AG09319 (cell line): Measurements from ENCODE around the gene AKAP11.

Source experiments
- DNase-seq: peaks from one replicate; pipeline ENCODE4 v3.0.0-alpha.2; 2010; ENCODE audit warnings: low read depth; ENCODE audit errors: extremely low read depth
- TF ChIP-seq, protein P1 (sequence below): IDR thresholded peaks from 2 replicates; pipeline ENCODE4 v1.5.1; 2011; ENCODE audit warnings: low read depth, mild to moderate bottlenecking, inconsistent platforms, low read length, moderate library complexity

The AKAP11 gene

DNA sequence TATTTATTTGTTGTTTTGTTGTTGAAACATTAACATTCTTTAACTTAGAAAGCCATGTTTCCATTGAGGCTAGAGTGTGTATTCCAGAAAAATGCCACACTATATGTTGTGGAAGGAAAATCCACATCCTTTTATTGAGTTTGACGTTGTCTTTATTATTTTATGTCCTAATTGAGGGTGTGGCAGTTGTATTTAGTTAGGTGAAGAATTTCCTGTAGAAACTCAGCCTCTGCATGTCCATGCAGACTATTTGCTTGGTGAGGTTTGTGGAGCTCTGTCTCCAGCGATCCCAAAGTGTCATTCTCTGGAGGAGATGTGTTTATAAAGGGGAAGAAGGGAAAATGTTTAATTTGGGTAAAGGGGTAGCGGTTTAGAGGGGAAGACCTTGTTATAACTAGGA, 46.6 kb downstream of the AKAP11 start:
- TF ChIP-seq, protein P1, sequence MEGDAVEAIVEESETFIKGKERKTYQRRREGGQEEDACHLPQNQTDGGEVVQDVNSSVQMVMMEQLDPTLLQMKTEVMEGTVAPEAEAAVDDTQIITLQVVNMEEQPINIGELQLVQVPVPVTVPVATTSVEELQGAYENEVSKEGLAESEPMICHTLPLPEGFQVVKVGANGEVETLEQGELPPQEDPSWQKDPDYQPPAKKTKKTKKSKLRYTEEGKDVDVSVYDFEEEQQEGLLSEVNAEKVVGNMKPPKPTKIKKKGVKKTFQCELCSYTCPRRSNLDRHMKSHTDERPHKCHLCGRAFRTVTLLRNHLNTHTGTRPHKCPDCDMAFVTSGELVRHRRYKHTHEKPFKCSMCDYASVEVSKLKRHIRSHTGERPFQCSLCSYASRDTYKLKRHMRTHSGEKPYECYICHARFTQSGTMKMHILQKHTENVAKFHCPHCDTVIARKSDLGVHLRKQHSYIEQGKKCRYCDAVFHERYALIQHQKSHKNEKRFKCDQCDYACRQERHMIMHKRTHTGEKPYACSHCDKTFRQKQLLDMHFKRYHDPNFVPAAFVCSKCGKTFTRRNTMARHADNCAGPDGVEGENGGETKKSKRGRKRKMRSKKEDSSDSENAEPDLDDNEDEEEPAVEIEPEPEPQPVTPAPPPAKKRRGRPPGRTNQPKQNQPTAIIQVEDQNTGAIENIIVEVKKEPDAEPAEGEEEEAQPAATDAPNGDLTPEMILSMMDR = no peak
- no peak for DNase-seq

DNA sequence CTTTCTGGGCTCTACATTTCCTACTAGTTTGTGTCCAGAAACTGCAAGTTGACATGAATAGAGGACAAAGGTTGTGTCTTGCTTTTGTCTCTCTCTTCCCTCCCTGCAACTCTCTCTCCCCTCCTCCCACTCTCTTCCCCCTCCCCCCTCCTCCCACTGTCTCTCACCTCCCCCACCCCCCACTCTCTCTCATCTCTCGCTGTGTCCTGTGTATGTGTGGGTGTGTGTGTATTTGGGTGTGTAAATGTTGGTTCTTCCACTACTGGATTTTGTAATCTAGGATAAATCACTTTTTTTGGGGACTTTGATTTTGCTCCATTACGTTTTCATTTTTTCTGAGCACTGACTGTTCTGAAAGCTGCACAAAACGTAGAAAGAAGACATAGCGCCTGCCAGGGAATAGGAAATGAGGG, 48.4 kb downstream of the AKAP11 start:
- no peak for DNase-seq
- TF ChIP-seq, protein P1 = no peak

DNA sequence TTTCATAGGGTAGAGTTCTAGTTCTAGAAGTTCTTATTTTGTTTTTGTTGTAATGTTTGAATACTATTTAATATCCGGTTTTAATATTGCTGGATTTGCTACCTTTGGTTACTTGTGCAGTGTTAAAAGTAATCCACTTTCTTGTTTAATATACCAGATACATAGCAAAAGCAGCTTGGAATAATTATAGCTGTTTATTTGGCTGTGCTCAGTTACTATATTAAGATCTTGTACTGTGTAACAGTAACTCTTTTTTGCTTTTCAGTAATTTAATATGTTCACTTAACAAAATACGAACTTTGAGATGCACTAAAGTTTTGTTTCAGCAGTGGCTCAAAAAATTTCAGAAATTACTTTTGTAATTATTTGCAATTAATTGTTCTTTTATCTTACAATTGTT, 50.9 kb downstream of the AKAP11 start:
- no peak for DNase-seq
- TF ChIP-seq, protein P1 = no peak

DNA sequence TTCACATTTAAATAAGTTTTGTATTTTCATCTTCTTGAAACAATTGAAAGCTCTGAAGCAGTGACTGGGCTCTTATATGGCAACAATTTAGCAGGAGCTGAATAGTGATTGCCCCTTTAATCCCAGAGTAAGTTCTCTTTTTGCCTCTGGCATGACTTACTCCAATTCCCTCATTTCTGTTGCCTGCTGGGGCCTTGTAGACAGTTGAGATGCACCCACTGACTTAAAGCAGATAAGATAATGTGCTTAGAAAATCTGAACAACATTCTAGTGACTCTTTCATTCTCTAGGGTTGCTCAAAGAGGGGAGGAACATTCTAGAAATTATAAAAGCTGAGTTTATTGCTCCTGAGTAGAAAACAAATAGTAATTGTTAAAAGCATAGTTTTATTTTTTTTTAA, 52.8 kb downstream of the AKAP11 start:
- TF ChIP-seq, protein P1 = no peak
- no peak for DNase-seq

DNA sequence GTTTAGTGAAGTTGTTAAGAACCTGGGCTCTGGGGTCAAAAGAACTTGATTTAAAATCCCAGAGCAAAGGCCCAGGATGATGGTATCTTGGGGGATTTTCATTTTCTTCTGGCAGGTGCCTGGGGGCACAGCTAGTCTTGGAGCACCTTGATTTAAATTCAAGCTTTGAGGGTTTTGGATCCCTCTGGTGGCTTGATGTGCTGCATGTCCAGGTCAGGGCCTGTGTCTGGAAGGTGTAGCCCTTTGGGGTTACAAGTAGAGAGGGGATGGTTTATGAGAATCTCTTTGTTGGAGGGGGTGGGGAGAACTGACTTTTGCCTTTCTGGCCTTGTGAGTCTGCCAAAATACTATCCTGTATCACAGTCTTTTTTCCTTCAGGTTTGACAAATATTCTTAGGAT, 55.8 kb downstream of the AKAP11 start:
- TF ChIP-seq, protein P1 = no peak
- DNase-seq = no peak

DNA sequence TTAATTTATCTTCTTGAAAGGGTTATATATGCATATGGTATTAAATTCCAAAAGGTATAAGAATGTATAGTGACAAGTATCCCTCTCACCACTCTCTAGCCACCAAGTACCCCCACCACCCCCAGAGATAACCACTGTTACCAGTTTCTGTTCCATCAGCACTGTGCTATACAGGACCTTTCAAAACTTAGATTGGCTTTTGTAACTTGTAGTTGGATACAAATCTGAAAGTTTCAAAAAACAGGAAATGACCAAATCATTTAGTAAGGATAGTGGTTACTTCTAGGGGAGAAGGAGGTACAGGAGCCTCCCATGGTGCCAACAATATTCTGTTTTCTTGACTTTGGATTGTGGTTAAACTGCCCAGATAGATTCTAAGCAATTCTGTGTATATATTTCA, 56.7 kb downstream of the AKAP11 start:
- DNase-seq = no peak
- TF ChIP-seq, protein P1 = no peak

DNA sequence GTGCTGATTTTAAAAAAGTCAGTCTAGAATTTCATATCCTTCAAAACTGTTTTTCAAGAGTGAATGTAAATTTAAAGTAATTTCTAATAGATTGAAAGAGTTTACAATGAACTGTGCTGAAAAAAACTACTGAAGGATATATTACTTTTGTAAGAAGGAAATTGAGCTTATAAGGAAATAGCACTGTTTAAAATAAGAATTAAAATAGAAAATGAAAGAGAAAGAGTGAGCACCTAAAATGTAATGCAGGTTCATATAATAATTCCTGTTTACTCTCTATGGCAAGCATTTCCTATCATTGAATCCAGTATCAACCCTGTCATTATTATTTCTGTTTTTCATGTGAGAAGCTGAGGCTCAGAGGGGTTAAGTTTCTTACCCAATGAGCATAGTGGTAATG, 57.3 kb downstream of the AKAP11 start:
- TF ChIP-seq, protein P1 = no peak
- DNase-seq = no peak
